CD4-positive, alpha-beta T cell treated with Interferon alpha-2 for 1 hour (primary cell): ENCODE results near the gene APOL2.
"Not testable (repeated sequence)": the region's sequence is repeated elsewhere in the genome, so short reads cannot be mapped to it uniquely, and the experiment has no call there.

Source experiments
- DNase-seq, 2 donors: peaks; one replicate each; pipeline ENCODE4 v3.0.0-alpha.2; 2020 to 2022

APOL2 gene

DNA sequence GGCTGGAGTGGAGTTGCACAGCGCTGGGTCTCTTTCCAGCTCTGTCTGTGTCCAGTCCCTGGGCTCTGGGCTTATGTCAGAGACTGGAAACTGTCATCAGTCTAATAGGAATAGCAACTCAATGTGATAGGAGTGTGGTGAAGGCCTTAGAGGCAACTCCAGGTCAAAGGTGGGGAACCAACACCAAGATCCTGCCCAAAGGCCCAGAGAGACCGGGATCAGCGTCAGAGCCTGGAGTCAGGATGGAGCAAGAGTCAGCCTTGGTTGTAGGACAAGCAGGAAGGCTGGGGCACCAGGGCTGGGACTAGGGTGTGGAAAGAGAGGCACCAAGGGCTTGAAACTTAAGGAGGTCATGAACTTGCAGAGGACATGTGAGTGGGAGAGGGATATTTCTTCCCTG lies 23.0 kb upstream of the APOL2 start:
- DNase-seq, result not testable (repeated sequence)

DNA sequence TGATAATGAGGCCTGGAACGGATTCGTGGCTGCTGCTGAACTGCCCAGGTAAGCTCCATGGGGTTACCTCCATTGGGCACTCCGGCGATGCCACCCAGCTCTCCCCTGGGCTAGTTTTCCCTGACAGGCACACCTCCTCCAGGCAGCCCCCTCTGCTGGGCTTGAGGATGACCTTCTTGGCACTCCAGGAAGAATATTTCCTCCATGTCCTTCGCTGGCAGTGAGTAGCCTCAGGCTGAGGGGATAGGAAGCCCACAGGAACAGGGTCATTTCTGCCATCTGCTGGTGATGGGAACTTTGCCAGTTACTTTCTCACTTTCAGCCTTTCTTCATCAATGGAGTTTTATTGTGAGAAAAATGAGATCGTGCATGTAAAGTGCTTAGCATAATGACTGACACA lies 22.3 kb upstream of the APOL2 start:
- not testable (repeated sequence) for DNase-seq

DNA sequence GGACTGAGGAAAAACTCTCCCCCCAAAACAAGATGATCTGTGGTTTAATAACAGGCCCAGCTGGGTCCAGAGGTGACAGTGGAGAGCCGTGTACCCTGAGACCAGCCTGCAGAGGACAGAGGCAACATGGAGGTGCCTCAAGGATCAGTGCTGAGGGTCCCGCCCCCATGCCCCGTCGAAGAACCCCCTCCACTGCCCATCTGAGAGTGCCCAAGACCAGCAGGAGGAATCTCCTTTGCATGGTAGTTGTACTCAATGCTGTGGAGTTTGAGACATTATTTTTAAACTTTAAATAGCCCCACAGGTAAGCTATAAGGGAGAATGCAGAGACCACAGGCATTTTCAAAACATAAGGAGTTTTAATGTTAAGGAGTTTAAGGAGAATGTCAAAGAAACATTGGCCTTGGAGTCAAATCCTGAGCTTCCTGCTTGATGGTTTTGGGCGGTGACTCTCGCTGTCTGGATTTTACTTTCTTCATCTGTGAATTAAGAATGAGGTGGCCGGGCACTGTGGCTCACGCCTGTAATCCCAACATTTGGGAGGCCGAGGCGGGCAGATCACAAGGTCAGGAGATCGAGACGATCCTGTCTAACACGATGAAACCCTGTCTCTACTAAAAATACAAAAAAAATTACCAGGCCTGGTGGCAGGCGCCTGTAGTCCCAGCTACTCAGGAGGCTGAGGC lies 20.4 kb upstream of the APOL2 start:
- DNase-seq, result no peak

DNA sequence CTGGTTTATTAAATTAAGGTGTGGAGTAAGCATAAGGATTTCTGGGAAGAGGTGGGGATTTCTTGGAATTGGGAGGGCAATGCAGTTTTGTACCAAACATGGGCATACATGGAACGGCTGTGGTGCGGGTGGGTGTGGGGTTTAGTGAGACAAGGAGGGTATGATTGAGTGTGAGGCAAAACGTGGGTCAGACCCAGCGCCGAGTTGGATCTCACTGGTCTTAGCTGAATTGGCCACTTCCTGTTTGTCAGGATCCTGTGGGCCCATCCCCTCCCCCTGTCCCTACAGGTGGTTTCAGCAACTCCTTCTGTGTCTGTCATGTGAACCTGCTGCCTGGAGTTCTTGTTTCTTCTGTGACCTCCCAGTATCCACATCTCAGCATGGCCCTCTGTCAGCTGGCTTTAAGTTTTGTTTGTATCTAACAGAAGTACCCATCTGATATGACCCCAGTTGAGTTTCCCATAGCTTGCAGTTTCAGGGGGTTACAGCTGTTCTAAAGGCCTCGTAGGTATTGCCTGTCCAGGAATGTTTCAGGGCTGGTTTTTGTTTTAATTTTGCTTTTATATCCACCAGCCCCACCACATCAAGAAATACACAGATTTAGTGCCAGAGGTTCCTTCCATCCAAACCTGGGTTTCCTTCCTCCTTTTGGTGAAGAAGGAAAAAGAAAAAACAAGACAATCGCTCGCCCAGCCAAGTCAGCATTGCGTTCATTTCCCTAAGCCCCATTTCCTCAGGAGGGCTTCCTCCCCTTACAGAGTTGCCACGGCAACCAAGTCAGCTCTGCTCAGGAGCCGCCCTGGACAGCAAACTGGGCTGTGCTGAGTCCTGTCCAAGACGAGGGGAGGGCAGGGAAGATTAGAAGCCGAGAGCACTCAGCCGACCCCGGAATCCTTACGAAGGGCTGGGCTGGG lies 19.6 kb upstream of the APOL2 start:
- peak; percentile 18 to 60 for DNase-seq

DNA sequence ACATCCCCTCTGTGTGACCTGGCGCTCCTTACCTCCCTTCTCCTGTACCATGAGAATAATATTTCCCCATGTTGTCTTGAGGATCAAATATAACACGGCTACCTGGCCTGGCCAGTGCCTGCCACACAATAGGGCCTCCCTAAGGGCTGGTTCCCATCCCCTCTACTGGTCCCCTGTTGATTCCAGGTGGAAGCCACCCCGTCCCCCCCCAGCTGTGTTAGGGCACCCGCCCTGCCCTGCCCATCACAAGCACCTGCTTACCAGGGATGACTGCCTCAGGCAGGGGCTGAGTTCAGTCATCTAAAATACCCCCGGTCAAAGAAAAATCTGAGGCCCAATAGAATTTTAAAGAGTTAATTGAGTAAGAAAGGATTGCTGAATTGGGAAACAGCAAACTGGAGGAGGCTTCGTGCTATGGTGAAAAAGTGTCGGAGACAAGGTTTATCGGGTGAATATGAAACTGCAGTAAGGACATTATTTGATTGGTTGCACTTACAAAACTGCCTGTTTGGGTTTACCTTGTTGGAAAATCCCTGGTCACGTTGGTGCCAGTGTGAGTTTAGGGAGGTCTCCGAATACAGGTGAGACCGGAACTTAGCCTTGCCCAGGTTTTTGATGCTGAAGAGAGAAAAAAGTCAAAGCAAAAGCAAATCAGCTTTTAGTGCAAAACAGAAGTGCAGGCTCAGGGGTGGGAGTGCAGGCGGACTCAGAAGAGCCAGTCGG lies 18.8 kb upstream of the APOL2 start:
- DNase-seq, result peak in 1 of 2 donors; percentile 47

DNA sequence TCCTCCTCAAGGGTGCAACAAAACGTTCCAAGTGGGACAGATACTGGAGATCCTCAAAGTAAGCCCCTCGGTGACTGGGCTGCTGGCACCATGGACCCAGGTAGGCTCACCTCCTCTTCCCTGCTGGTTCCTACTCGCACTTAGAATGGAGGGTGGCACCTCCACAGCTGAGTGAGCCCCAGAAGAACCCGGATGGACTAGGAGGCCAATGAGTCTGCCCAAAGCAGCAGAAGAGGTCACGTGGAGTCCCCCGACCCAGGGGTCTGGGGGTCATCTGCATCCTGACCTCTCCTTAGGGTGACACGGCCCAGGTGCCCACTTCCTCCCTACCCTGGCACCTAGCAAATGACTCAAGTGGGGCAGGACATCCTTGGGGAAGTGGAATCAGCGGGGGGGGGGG lies 18.0 kb upstream of the APOL2 start:
- no peak for DNase-seq

DNA sequence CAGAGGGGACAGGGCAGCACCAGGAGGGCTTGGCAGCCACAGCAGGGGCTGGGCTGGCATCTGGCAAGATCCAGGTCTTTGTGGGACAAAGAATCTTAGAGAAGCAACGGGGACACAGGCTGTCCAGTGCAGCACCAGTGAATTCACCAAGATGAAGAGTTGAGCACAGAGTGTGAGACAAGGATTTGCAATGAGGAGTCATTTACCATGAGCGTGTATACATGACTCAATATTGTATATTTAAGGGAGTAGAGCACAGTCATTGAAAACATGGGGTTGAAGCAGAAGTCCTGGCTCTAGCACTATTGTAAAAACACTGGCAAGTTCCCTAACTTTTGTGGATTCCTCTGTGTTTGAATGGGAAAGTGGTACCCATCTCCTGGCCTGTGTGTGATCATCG lies 17.2 kb upstream of the APOL2 start:
- DNase-seq, result no peak

DNA sequence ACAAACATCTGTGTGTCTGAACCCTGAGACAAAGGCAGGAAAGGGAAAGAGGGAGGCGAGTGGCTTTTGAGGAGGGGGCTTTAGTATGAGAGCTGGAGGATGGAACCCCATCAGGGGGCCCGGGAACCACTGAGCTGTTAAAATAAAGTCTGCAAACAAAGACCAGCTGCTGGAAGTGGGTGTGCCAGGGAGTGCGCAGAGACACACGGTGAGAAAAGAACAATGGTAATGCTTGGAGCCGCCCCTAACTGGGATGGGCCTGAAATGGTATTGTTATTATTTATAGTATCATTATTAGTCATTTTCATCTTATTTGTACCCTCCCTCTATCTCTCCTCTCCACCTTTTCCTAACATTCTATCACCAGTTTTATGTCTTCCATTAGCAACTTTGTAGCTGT lies 16.2 kb upstream of the APOL2 start:
- not testable (repeated sequence) for DNase-seq

DNA sequence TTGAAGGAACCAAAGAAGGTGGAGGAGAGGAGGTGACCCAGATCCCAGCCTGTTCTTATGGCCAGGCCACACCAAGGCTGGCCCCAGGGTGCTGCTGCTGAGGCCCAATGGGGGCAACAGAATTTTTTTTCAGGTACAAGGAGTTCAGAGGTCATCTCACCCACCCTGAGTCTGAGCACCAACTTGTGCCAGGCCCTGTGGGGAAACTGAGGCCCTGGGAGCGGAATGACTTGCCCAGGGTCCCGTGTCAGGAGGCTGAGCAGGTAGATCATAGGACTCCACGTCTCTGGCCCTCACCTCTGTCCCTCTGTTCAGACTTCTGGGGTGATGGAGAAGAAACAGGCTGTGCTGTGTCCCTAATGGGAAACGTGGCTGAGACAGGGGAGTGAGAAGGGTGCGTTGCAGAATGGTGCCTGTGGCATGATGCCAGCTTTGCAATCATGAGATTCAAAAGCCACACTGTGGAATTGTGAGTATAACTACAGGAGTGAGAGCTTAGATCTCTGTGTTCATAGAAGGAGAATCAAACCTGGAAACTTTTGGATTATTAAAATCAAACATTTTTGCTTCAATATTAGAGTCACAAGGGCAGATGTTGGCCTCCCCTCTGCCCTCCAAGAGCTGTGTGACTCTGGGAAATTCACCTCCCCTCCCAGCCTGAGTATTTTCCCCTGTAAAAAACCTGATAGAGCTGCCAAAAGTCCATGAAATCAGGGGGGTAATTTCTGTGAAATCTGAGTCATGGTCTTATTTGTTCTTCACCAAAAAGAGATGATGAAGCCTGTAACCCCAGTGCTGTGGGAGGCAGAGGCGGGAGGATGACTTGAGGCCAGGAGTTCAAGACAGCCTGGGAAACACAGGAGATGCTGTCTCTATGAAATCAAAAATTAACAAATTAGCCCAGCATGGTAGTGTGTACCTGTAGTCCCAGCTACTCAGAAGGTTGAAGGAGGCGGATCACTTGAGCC lies 14.5 kb upstream of the APOL2 start:
- peak in 1 of 2 donors; percentile 33 for DNase-seq

DNA sequence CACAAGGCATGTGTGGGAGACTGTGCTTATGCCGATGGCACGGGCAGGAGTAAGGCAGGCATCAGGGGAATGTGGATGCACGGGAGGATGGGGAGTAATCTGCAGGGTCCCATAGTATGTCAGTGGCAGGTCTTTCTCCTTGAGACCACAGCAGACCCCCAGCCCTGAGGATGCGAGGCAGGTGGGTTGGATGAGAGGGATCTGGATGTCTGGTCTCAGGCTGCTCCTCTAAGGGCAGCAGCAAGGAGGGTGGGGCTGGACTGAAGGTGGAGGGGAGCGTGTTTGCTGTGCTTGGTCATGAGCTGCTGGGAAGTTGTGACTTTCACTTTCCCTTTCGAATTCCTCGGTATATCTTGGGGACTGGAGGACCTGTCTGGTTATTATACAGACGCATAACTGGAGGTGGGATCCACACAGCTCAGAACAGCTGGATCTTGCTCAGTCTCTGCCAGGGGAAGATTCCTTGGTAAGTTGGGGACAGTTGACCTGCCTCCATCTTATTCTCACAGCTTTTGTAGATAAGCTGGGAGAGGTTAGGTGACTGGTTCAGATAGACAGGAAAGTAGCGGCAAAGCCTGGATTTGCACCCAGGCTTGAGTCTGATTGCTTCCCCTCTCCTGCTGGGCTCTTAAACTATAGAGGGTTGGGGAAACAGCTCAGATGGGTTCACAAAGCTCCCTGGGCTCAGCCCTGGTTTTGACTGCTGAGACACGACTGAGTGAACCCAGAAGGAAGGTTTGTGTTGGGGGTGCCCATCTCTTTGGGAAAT lies 13.6 kb upstream of the APOL2 start, which contains the start of gene APOL1:
TSS of gene APOL1 (plus strand) at position 380 of the 769 bp plus-strand sequence. CDS start 1,823 bp downstream, outside the sequence.
- peak; percentile 70 to 86 for DNase-seq

DNA sequence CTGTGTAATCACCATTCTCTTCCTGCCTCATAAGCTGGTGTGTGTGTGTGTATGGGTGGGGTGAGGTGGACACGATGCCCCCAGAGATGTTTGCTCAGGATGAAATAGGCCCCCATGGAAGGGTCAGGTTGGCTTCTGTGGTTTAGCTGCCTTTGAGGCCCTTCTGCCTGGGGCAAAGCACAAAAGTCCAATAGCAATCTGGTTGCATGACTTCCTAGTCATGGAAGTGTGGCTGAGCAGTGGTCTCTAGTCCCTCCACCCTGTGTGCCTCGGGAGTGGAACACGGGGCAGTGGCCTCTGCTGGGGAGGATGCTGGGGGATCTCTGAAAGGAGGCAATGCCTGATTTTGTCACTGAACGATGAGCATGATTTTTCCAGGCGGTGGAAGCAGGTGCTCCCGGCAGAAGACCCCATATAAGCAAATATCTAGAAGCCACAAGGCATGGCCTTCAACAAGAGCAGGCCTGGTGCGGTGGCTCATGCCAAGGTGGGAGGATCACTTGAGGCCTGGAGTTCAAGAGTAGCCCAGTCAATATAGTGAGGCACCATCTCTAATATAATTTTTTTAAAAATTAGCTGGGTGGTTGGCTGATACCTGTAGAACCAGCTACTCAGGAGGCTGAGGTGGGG lies 12.8 kb upstream of the APOL2 start:
- not testable (repeated sequence) for DNase-seq

DNA sequence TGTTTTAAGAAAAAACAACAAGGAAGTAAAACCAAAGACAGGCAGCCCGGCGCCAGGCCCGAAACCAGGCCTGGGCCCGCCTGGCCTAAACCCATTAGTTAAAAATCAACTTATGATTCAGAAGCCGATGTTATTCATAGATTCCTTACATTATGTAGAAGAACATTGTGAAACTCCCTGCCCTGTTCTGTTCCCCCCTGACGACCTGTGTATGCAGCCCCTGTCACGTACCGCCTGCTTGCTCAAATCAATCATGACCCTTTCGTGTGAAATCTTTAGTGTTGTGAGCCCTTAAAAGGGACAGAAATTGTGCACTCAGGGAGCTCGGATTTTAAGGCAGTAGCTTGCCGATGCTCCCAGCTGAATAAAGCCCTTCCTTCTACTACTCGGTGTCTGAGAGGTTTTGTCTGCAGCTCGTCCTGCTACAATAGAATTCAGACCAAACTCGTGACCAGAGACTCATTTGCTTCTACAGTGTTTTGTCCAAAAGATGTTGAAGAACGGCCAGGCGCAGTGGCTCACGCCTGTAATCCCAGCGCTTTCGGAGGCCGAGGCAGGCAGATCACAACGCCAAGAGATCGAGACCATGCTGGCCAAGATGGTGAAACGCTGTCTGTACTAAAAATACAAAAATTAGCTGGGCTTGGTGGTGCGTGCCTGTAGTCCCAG lies 11.1 kb upstream of the APOL2 start:
- DNase-seq, result not testable (repeated sequence)

DNA sequence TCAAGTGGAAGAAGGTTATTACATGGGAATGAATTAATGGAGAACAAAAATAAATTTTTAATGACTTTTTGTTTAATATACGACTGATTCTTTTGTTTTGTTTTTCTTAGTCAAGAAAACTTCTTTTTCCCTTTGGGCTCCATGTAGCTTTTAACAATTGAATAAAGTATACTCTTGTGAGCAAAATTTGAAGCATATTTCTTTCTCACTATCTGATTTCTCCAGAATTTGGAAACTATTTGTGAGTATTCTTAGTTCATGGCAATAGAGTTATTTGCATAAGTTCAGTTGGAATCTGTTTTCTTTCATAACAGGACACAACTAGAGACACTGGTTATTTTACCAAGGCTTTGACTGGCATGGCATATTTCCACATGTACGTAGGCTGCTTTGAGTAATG lies 9.8 kb upstream of the APOL2 start:
- no peak for DNase-seq

DNA sequence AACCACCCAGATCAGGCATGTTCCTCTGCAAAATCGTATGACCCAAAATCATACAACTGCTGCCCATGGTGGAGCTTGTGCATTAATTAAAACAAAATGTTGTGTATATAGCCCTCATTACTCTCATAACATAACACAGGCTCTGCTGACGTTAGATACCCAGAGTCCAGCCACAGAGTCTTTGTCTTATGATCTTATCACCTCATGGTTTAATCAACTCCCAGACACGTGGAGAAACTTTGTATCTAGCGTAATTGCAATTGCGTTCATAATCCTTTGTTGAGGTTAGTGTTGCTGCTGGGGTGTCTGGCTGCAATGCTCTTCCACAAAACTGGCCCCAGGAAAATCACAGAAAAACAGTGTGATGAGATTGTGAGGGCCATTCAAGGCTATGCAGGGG lies 8.6 kb upstream of the APOL2 start:
- no peak for DNase-seq

DNA sequence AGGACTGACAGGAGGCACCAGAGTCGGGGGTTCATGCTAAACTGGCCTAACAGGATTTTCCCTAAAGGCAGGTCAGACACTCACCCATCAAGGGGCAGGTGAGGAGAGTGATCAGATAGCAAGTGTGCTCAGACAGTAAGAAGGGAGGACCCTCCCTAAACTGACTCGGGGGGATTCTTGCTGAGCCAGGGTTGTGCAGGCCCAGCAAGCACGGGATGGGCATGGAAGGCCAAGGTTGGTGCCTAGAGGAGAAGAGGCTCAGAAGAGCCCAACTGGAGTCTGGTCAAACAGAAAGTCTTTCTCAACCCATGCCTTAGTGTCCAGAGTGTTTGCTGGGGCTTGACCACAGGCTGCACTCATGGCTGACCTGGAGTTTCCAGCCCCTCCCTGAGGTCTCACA lies 7.4 kb upstream of the APOL2 start:
- DNase-seq, result no peak

DNA sequence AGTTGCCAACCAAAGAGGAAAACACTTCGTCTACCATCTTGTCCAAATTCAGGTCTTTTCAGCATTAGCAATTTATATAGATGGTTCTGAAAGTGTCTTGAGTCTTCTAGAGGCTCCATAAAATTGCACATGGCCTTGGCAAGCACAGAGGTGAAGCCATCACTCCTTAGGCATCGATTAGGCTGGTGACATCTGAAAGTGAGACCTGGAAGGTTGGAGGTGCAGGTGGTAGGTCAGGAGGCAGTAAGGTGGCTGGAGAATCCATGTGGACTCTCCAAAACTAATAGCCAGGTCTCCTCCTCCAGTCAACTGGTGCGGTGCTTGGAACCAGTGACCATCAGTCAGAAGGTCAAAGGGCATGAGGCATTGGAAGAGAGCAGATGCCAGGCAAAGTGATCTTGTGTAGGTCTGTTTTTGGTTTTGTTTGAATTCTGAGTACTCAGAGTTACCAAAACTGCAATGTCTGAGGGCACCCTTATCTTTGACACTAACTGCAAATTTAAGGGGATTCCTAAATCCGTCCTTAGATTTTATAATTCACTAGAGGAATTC lies 6.6 kb upstream of the APOL2 start:
- no peak for DNase-seq

DNA sequence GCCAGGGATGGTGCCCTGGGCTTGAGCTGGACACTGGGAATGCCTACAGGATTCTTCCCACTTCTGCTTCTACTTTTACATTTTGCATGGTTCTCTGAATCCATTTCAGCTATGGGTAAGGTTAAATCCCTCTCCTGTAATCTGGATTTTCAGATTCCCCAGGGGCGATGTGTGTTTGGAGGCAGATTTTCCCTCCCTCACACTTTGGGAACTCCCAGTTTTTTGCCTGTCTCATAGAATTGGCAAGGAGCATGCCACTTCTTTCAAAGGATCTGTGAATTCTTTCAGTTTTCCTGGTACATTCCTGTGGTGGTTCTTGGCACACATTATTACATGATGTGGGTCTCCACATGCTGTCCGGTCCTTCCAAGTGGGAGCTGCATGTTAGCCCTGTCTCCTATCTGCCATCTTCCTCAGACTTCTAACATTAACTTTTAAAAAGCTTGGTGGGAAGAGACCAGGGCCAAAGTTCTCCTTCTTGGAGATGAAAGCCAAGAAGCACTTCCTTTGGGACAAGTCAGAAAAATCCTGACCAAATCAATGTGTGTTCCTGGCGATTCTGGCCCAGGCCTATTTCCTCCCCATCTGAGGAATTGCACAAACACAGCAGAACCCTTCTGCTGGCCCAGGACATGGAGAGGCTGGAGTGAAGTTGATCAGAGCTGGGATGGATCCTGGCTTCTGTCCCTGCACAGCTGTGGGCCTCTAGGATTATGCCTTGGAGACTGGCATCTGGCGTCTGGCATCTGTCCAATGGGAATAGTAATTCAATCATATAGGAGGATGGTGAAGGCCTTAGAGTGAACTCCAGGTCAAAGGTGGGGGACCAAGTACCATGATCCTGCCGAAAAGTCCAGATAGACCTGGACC lies 5.4 kb upstream of the APOL2 start:
- no peak for DNase-seq

DNA sequence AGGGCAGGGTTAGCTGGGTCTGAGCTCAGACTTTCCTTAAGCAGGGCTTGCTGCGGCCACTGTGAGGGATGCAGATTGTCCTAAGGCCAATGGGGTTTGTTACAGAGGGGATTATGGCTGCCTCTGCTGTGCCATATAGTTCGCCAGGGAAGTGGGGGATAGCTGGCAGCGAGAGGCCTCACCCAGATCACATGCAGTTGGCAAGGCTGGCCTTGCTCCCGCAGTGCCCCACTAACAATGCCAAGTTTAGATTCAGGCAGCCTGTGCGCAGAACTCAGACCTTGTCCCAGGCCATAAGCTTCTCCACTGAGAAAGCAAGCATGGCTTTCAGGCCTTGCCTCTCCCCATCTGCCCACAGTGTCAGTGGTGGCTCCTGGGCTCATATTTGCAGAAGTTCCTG lies 4.7 kb upstream of the APOL2 start:
- no peak for DNase-seq

DNA sequence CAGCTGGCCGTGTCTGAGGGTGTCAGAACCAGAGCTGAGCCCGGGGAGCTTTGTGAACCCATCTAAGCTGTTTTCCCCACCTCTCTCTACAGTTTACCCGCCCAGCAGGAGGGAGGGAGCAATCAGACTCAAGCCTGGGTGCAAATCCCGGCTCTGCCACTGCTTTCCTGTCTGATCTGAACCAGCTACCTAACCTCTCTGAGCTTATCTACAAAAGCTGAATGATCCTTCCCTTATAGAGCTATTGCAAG lies 252 bp downstream of the APOL2 start:
- no peak for DNase-seq
